Tibial nerve (tissue), 4 donors: ENCODE results near the gene ARHGAP11A. TPM values are rescaled to one million over a fixed set of nuclear protein-coding genes. Genes with fewer than 3 reads are reported as not detected.

ENCODE experiments used
- DNase-seq, 2 donors: peaks; one replicate each; pipeline ENCODE4 v3.0.0-alpha.2; 2019; ENCODE audit warnings: low spot score in 2 of 2
- H3K27ac ChIP-seq, 4 donors: fragments of 200-600 bp; sonication (generic) in 3 of 4; one replicate each; pipeline ENCODE4 v1.5.1; 2017 to 2019; ENCODE audit warnings: mild to moderate bottlenecking in 1 of 4
- H3K27me3 ChIP-seq, 2 donors: fragments of 200-600 bp; sonication (generic) in 1 of 2; one replicate each; pipeline versions ENCODE4 v1.5.1 to v1.6.0; 2017 to 2019
- H3K36me3 ChIP-seq, 3 donors: fragments of 200-600 bp; sonication (generic); one replicate each; pipeline ENCODE4 v1.5.1; 2018 to 2019
- H3K4me1 ChIP-seq, 4 donors: fragments of 200-600 bp; sonication (generic) in 3 of 4; one replicate each; pipeline ENCODE4 v1.5.1; 2017 to 2019
- H3K4me3 ChIP-seq, 4 donors: fragments of 200-600 bp; sonication (generic) in 3 of 4; one replicate each; pipeline ENCODE4 v1.5.1; 2017 to 2019; ENCODE audit warnings: mild to moderate bottlenecking in 1 of 4, moderate library complexity in 1 of 4
- H3K9me3 ChIP-seq, 4 donors: fragments of 200-600 bp; sonication (generic) in 3 of 4; one replicate each; pipeline ENCODE4 v1.5.1; 2017 to 2019
- EP300 ChIP-seq, 2 donors: sonication (generic); formaldehyde crosslinking; IDR thresholded peaks; one replicate each; pipeline ENCODE4 v1.6.1; 2017; ENCODE audit warnings: antibody characterized with exemption in 2 of 2, mild to moderate bottlenecking in 1 of 2
- POLR2A ChIP-seq, 2 donors: fragments of 450-650 bp; IDR thresholded peaks; one replicate each; pipeline ENCODE4 v1.6.1; 2017; ENCODE audit warnings: antibody characterized with exemption in 2 of 2, mild to moderate bottlenecking in 2 of 2, moderate library complexity in 2 of 2
- WGBS, 2 donors: methylation state at CpG; one replicate each; pipeline ENCODE4 v1.1.5; 2018; 5-methylcytosine and 5-hydroxymethylcytosine counted together
- total RNA-seq, 4 donors: library from RNA; depleted of rRNA; stranded (reverse); fragments of >200 nt; gene quantifications; one replicate each; pipeline ENCODE4 v1.1.0, GENCODE V29; 2016
- TF ChIP-seq, protein P1 (sequence below), 5 experiments: fragments of 200-600 bp in 3 of 5; fragments of 450-650 bp in 2 of 5; sonication (generic) in 3 of 5; IDR thresholded peaks; one replicate each; pipeline ENCODE4 v1.5.1; 2016 to 2019; ENCODE audit warnings: antibody characterized with exemption in 5 of 5, mild to moderate bottlenecking in 3 of 5, moderate library complexity in 2 of 5

Gene ARHGAP11A
- total RNA-seq, 4 donors from 2014 or later = 0.59 to 2.4 (median 0.82) TPM

DNA sequence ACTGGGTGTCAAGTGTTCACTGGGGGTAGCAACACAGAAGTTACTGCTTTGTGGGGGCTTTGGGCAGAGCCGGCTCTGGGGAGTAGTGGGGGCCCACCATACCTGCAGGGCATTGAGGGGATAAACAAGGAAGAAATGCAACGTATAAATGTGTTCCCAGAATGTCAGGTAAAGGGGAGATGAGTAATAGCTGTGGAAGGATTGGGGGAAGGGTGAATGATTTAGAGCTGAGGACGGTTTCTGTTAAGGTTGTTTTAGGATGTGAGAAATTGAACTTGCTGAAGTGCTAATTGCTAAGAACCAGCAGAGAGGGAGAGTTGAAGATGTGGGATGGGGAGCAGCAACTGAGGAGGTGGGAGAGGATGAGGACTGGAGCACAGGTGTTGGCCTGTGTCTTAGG, 36.9 kb downstream of the ARHGAP11A start:
- no peaks in the 10 kb centered on the region for H3K9me3 ChIP-seq
- no peak for TF ChIP-seq EP300 (IDR thresholded peaks at IDR 0.05)
- TF ChIP-seq, protein P1, sequence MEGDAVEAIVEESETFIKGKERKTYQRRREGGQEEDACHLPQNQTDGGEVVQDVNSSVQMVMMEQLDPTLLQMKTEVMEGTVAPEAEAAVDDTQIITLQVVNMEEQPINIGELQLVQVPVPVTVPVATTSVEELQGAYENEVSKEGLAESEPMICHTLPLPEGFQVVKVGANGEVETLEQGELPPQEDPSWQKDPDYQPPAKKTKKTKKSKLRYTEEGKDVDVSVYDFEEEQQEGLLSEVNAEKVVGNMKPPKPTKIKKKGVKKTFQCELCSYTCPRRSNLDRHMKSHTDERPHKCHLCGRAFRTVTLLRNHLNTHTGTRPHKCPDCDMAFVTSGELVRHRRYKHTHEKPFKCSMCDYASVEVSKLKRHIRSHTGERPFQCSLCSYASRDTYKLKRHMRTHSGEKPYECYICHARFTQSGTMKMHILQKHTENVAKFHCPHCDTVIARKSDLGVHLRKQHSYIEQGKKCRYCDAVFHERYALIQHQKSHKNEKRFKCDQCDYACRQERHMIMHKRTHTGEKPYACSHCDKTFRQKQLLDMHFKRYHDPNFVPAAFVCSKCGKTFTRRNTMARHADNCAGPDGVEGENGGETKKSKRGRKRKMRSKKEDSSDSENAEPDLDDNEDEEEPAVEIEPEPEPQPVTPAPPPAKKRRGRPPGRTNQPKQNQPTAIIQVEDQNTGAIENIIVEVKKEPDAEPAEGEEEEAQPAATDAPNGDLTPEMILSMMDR (IDR thresholded peaks at IDR 0.05) = no peak
- no peak for TF ChIP-seq POLR2A (IDR thresholded peaks at IDR 0.05)
- no peak for DNase-seq
- 67 to 83% methylated on average over 3 of the region's 3 CpGs for WGBS, 2 donors
- H3K4me1 ChIP-seq = no peaks in the 10 kb centered on the region
- H3K4me3 ChIP-seq = no peak overlapping the region
- H3K27me3 ChIP-seq = no peaks in the 10 kb centered on the region
- no peak overlapping the region for H3K27ac ChIP-seq
- H3K36me3 ChIP-seq = no peaks in the 10 kb centered on the region

DNA sequence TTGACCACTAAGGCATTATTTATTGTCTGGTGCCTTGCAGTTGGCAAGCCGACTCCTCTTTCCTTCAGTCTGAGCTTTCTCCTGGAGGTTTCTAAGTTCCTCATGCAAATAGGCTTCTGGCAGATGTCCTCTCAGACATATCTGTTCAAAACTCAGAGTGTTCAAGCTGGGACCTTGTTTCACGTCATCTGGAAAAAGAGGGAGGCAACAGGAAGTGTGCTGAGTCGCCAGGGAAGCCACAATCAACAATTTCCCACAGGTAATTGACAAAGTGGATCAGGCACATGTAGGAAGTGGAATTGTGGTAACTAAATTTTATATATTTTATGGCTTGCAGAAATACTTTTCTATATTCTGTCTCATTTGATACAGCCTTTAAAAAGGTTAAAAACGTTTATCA, 40.8 kb downstream of the ARHGAP11A start:
- no peaks in the 10 kb centered on the region for H3K27me3 ChIP-seq
- WGBS, 2 donors = 72% methylated on average over 4 of the region's 4 CpGs
- TF ChIP-seq, protein P1 (IDR thresholded peaks at IDR 0.05) = no peak

DNA sequence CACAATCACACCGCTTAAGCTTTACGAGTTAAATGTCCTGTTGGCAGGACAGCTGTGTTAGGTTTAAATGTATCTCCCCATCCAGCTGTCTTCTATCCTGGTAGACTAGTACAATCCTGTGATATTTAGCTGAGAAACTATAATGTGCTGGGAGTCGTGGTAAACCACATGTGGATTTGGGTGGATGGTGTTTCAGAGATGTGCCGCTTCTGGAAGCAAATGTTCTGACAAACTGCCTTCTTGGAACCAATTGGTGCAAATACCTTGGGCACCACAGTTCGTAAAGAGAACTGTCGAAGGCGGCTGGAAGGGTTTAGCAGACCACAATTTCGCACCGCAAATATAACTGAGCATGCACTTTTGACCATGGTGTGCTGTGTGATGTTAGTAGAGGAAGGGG, 41.2 kb downstream of the ARHGAP11A start:
- Histone ChIP-seq H3K4me3 (no peak overlapping the region), H3K36me3 (no peaks in the 10 kb centered on the region), H3K9me3 (no peaks in the 10 kb centered on the region), H3K4me1 (no peaks in the 10 kb centered on the region), H3K27ac (no peak overlapping the region), H3K27me3 (no peaks in the 10 kb centered on the region)
- DNase-seq = no peak
- 91 to 93% methylated on average over 9 of the region's 9 CpGs for WGBS, 2 donors
- no peak for TF ChIP-seq POLR2A (IDR thresholded peaks at IDR 0.05)
- TF ChIP-seq EP300 (IDR thresholded peaks at IDR 0.05) = no peak
- TF ChIP-seq, protein P1 (IDR thresholded peaks at IDR 0.05) = no peak

More for the DNA sequence above, 40.8 kb downstream of the ARHGAP11A start:
- H3K27ac ChIP-seq = no peak overlapping the region
- no peaks in the 10 kb centered on the region for H3K4me1 ChIP-seq
- H3K4me3 ChIP-seq = no peak overlapping the region
- H3K9me3 ChIP-seq = no peaks in the 10 kb centered on the region
- H3K36me3 ChIP-seq = no peaks in the 10 kb centered on the region
- no peak for DNase-seq

DNA sequence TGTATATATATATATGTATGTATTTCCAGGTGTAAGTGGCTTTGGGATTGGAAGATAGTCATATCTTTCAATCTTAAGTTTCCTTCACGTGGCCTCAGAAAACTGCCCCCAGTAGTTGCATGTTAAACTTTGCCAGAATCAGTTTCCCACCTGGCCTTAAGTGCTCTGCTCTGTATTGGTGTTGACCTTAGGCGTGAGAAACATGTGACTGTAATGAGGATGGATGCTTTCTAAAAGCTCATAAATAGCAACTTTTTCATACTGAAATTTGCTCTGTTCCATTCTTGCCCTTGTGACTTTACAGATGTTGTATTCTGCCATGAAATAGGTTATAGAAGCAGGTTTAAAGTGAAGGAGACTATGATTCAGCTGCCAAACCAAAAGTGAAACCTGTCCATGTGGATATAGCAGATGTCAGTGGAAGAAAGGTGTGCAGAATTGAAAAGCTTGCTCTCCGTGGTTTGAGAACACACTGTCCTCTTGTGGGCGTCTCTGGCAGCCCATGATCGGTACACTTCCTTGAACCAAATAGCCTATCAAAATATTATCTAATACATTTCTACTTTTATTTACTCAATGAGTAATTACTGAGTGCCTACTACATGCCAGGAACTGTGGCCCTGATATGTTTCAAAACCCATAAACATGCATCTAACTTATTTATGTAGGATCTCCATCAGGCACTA, 42.0 kb downstream of the ARHGAP11A start:
- no peaks in the 10 kb centered on the region for H3K27me3 ChIP-seq
- no peaks in the 10 kb centered on the region for H3K9me3 ChIP-seq
- WGBS, 2 donors = 72 to 77% methylated on average over 5 of the region's 5 CpGs
- H3K4me3 ChIP-seq = no peak overlapping the region
- DNase-seq = no peak
- no peak overlapping the region for H3K27ac ChIP-seq
- H3K4me1 ChIP-seq = no peaks in the 10 kb centered on the region
- no peaks in the 10 kb centered on the region for H3K36me3 ChIP-seq
- TF ChIP-seq POLR2A (IDR thresholded peaks at IDR 0.05) = no peak
- TF ChIP-seq EP300 (IDR thresholded peaks at IDR 0.05) = no peak
- TF ChIP-seq, protein P1 (IDR thresholded peaks at IDR 0.05) = no peak

DNA sequence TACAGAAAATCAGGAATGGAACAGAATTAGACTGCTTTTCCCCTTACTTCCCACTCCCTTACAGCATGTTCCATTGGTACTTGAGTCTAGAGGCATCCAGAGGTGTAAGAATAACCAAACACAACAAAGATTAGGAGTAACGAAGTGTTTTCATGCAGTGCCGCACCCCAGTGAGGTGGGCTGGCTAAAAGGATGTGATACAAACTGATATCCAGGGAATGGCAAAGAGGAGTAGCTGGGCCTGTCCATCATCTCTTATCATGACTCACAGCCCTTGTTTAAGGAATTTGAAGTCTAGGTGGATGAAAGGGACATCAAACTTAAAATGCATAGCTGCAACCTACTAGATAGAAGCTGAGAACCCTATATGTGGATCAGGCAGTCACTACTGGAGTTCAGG, 42.6 kb downstream of the ARHGAP11A start:
- no peaks in the 10 kb centered on the region for H3K9me3 ChIP-seq
- no peaks in the 10 kb centered on the region for H3K4me1 ChIP-seq
- H3K27me3 ChIP-seq = no peaks in the 10 kb centered on the region
- no peak overlapping the region for H3K27ac ChIP-seq
- H3K36me3 ChIP-seq = no peaks in the 10 kb centered on the region
- 96% methylated on average over 2 of the region's 2 CpGs for WGBS, 2 donors
- no peak for TF ChIP-seq EP300 (IDR thresholded peaks at IDR 0.05)
- TF ChIP-seq, protein P1 (IDR thresholded peaks at IDR 0.05) = no peak
- no peak for TF ChIP-seq POLR2A (IDR thresholded peaks at IDR 0.05)
- DNase-seq = no peak
- no peak overlapping the region for H3K4me3 ChIP-seq
